ENCODE measurements around the gene THUMPD3.

Gene THUMPD3

GRCh38 chr3:9415485-9416138 is 52.8 kb downstream of the THUMPD3 start:
- DNase-seq: no peak

DNA sequence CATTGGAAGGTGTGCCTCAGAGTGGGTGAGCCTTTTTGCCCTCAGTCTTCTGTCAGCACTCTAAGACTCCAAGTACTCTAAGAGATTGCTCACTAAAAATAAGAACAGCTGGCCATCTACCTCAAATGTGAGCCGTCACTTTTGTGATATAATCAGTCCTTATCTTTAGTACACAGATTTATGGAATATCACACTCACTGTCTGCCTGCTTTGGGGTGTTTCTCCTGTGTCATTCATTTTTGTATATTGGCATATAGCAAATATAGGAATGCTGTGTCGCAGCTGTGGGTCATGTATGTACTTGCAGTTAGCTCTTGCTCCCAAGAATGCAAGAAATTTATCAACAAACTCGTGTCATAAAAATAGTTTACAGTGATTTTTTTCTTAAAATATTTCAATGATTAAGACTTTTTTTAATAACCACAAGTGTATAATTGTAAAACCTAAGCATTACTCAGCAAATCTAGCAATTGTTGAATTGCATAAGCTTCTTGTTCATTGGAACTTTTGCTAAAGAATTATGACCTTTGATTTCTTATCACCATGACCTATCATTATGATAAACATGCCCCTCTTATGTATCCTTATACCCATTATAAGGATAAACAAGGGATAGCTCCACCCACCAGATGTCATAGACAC is 53.4 kb downstream of the THUMPD3 start:
- DNase-seq: no peak

- no peak for DNase-seq
These were observed 58.1 kb downstream of the THUMPD3 start for GRCh38 chr3:9420850-9421549.

DNA sequence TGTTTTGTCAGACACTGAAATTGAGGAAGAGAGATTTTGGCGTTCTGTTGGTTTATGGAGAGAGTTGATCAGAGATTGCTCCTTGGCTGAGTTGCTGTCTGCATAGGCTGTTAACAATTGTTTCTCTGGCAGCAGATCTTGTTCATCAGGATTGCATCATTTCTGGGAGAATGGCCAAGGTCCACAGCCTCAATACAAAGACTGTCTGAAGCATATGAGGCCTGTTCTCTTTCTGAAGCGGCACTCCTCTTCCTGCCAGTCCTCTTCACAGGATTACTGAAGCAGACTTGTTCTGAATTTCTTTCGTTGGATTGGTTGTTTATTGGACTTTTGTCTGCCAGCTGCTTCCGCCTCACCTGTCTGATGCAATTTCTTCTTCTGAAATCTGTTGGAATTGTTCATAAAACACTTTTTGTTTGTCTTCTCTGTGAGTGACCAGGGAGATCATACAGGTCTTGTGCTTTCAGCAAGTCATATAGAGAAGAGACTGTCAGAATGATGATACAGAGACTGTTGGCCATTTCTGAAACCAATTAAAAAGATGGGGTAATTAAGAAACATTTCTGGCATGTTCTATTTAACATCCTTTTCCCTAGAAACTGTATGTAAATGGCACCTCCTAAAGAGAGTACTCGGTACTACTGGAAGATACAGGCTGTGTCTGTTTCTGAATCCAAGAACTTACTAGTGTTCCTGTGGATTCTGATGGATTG is 60.0 kb downstream of the THUMPD3 start:
- peak in 53 of 56 donors; percentile 11 to 94 (median 78) for DNase-seq

GRCh38 chr3:9428411-9428810 is 65.6 kb downstream of the THUMPD3 start:
- DNase-seq: no peak

GRCh38 chr3:9430733-9431132 is 67.9 kb downstream of the THUMPD3 start:
- no peak for DNase-seq

DNA sequence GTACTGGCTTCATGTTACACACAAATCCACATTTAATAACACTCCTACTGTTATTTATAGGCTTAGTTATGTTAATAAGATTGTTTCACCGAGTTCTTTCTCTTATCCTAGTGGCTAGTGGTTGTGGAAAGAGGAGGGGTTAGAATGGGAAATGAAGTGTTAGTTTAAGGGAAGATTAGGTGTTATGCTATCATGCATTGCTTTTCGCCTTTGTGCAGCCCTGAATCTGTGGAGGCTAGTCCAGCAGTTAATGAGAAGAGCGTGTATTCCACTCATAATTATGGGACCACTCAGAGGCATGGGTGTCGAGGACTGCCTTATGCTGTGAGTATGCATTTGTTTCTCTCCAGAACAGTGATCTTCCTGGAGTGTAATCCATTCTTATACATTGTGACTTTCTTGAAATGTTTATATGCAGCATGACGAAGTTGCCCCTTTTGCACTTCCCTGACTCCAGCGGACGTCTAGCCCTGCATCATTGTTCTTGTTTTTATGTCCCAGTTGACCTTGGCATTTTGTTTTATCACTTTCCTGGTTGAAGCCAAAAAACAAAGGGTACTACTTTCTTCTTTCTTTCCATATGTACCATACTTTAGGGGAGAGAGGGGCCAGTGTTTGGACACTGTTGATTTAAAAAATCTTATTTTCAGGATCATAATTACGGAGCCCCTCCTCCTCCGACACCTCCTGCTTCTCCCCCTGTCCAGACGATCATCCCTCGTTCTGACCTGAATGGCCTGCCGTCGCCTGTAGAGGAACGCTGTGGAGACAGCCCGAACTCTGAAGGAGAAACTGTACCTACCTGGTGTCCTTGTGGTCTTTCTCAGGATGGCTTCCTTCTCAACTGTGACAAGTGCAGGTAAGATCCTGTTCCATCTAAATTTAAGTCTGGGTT is 71.0 kb downstream of the THUMPD3 start:
- no peak for DNase-seq

DNA sequence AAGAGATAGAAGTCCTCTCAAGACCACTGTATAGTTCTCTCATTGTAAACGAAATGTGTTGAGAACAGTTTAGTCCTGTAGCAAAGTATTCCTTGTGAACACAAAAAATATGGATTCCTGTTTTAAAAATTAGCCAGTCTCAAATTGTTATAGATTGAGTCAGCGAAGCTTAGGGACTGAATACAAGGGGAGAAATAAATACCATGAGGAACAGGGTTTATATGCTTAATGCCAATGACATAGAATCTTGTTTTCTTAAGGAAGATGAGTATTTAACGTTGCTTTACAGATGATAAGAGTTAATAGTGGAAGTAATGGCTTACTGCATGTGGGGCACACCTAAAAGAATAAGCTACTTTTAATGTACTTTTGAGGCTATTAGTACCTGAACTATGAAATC is 72.5 kb downstream of the THUMPD3 start:
- no peak for DNase-seq
